ENCODE results near the gene MORN2.
"Not testable (repeated sequence)": the region's sequence is repeated elsewhere in the genome, so short reads cannot be mapped to it uniquely, and the experiment has no call there.

MORN2 gene

DNA sequence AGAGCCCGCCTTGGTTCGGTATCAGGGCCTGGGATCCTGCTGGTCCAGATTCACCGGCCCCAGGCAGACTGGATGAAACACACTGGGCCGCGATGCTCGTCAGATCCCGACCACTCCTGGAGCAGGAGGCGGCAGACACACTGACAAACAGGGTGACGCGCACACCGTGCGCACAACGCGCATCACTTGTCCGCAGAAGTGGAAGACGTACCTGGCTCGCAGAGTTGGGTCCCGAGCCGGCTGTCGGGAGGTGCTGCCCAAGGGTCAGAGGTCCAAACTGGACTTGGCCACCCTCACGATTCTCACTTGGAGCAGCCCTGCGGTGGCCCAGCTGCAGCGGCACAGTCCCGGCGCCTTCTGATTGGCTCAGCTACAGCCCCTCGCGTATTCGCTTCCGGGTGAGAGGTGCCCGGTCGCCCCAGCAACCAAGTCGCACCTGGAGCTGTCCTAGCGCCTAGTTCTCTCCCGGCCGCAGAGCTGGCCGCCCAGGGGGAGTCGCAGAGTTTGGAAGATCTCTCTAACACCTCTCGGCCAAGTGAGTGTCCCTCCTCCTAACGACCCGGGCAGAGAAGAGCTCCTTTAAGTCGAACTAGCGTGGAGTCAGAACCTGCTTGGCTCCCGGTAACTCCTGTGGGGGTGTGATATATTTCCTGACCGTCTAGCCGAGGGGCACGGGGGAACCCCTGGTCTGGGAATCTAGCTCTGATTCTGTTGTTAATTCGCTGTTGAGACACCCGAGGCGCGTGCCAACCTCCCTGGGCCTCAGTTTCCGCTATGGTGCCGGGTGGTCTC, at the start of gene MORN2, which contains the start of gene DHX57:
Gene MORN2, plus strand, starts transcription at position 401 of the 792 bp plus-strand sequence.
Gene DHX57, minus strand, starts transcription at position 359 of the 792 bp plus-strand sequence. CDS start 7,529 bp downstream, outside the sequence.
- in situ Hi-C loops (cut with HindIII; ENCODE audit: low pct_ligation_motif_present, low pct_unique_long_range_greater_than_20kb, low sequenced_read_pairs): no loop called here
- peak; percentile 85 for DNase-seq

- DNase-seq; in situ Hi-C loops (cut with HindIII; ENCODE audit: low pct_ligation_motif_present, low pct_unique_long_range_greater_than_20kb, low sequenced_read_pairs): not testable (repeated sequence)
Measured at GRCh38 chr2:38827539-38828145, 48.1 kb upstream of the MORN2 start.

- in situ Hi-C loops (cut with HindIII; ENCODE audit: low pct_ligation_motif_present, low pct_unique_long_range_greater_than_20kb, low sequenced_read_pairs): no loop called here
- no peak for DNase-seq
Measured at GRCh38 chr2:38828460-38828859, 47.3 kb upstream of the MORN2 start.

DNA sequence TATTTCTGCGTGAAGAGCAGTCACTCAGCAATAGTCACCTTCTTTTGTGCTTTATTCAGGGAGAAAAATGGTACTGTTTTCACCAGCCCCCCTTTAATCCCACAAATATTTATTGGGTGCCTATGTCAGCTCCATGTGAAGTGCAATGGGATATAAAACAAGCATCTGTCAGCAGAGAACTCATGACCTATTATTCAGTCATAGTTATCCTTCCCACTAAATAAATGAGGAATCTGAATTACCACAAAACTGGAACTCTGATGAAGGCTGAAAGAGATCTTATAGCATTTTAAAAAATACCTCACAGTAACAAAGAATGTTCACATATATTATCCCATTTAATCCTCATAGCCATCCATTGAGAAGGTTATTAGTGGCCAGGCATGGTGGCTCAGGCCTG, 45.8 kb upstream of the MORN2 start:
- DNase-seq: no peak
- in situ Hi-C loops (cut with HindIII; ENCODE audit: low pct_ligation_motif_present, low pct_unique_long_range_greater_than_20kb, low sequenced_read_pairs): no loop called here

GRCh38 chr2:38830526-38831159, 45.1 kb upstream of the MORN2 start:
- in situ Hi-C loops (cut with HindIII; ENCODE audit: low pct_ligation_motif_present, low pct_unique_long_range_greater_than_20kb, low sequenced_read_pairs): no loop called here
- DNase-seq: no peak

GRCh38 chr2:38835015-38835601, 40.7 kb upstream of the MORN2 start:
- peak; percentile 54 for DNase-seq
- in situ Hi-C loops (cut with HindIII; ENCODE audit: low pct_ligation_motif_present, low pct_unique_long_range_greater_than_20kb, low sequenced_read_pairs): no loop called here

GRCh38 chr2:38835990-38836389, 39.8 kb upstream of the MORN2 start:
- DNase-seq: no peak
- in situ Hi-C loops (cut with HindIII; ENCODE audit: low pct_ligation_motif_present, low pct_unique_long_range_greater_than_20kb, low sequenced_read_pairs): no loop called here

GRCh38 chr2:38836791-38837190, 39.0 kb upstream of the MORN2 start:
- DNase-seq: no peak
- in situ Hi-C loops (cut with HindIII; ENCODE audit: low pct_ligation_motif_present, low pct_unique_long_range_greater_than_20kb, low sequenced_read_pairs): no loop called here

- in situ Hi-C loops (cut with HindIII; ENCODE audit: low pct_ligation_motif_present, low pct_unique_long_range_greater_than_20kb, low sequenced_read_pairs): no loop called here
- DNase-seq: no peak
Measured at GRCh38 chr2:38850045-38850444, 25.7 kb upstream of the MORN2 start.

DNA sequence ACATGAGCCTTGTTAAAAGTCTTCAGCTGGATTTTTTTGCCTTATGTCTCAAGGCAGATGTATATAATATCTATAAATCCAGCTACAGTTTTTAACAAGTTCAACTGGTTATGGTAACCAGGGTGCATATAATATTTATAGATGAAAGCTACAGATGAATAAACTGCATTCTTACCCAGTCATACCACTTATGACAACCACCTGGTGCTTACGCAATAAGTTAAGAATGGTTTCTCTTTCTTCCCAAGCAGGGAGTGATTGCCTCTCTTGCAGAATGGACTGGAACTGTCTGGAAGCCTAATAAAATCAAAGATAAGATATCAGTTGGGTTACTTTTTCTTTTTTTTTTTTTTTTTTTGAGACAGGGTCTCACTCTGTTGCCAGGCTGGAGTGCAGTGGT, 19.6 kb upstream of the MORN2 start:
- in situ Hi-C loops (cut with HindIII; ENCODE audit: low pct_ligation_motif_present, low pct_unique_long_range_greater_than_20kb, low sequenced_read_pairs): no loop called here
- no peak for DNase-seq

DNA sequence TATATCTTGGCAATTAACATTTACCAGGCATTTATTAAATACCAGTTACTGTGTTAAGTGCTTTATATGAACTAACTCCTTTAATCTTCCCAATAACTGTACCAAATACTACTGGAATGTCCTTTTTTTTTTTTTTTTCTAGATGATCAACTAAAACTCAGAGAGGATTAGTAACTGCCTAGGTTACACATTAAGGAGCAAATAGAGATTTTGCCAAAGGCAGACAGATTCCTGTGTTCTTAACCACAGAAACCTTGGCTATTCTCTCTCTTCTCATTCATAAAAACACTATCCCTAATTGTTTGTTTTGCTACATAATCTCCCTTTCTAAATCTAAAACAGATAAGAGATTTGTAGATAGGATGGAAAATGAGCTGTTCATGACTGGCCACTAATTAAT, 13.3 kb upstream of the MORN2 start:
- in situ Hi-C loops (cut with HindIII; ENCODE audit: low pct_ligation_motif_present, low pct_unique_long_range_greater_than_20kb, low sequenced_read_pairs): no loop called here
- DNase-seq: peak; percentile 66

GRCh38 chr2:38863061-38863695, 12.6 kb upstream of the MORN2 start:
- in situ Hi-C loops (cut with HindIII; ENCODE audit: low pct_ligation_motif_present, low pct_unique_long_range_greater_than_20kb, low sequenced_read_pairs): no loop called here
- peak; percentile 55 for DNase-seq

GRCh38 chr2:38866773-38867443, 8.9 kb upstream of the MORN2 start:
- in situ Hi-C loops (cut with HindIII; ENCODE audit: low pct_ligation_motif_present, low pct_unique_long_range_greater_than_20kb, low sequenced_read_pairs): no loop called here

DNA sequence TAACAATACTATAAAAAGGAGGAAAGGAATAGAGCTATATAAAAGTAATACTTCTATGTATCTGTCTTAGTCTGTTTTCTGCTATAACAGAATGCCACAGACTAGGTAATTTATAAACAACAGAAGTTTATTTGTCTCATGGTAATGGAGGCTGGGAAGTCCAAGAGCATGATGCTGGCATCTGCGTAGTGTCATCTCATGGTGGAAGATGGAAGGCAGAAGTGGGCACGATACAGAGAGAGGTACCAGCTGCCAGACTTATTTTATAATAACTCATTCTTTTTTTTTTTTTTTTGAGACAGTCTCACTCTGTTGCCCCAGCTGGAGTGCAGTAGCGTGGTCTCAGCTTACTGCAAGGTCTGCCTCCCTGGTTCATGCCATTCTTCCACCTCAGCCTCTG, 4.3 kb upstream of the MORN2 start:
- DNase-seq: no peak
- in situ Hi-C loops (cut with HindIII; ENCODE audit: low pct_ligation_motif_present, low pct_unique_long_range_greater_than_20kb, low sequenced_read_pairs): no loop called here

More at GRCh38 chr2:38866773-38867443, 8.9 kb upstream of the MORN2 start:
- DNase-seq: no peak

DNA sequence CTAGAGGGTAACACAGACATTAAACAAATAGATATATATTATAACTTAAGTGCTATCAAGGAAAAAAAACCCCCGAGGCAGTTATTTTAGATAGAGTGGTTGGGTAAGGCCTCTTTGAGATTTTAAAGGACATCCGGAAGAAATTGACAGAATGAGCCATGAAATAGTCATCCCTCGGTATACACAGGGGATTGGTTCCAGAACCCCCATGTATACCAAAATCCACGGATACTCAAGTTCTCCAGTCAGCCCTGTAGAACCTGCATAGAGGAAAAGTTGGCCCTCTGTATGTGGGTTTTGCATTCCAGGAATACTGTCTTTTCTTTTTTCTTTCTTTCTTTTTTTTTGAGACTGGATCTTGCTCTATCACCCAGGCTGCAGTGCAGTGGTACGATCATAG, 2.0 kb upstream of the MORN2 start:
- no peak for DNase-seq
- in situ Hi-C loops (cut with HindIII; ENCODE audit: low pct_ligation_motif_present, low pct_unique_long_range_greater_than_20kb, low sequenced_read_pairs): no loop called here

DNA sequence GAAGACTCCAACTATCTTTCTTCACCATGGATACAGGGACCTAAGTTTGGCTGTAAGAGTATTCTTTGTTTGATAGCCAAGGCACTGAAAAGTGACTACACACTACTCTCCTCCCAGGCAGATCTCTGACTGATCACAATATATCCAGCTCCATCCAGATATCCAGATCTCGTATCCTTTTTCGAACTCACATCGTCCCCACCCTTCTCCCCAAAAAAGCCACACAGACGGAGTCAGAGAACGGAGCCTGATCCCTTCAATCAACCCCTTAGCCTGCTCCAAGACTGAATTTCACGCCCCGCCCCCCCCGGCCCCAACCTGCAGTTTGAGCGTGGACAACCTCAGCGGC, 575 bp upstream of the MORN2 start:
- in situ Hi-C loops (cut with HindIII; ENCODE audit: low pct_ligation_motif_present, low pct_unique_long_range_greater_than_20kb, low sequenced_read_pairs): no loop called here
- DNase-seq: peak; percentile 10

GRCh38 chr2:38876407-38876806, 631 bp downstream of the MORN2 start:
- peak; percentile 11 for DNase-seq
- in situ Hi-C loops (cut with HindIII; ENCODE audit: low pct_ligation_motif_present, low pct_unique_long_range_greater_than_20kb, low sequenced_read_pairs): no loop called here

DNA sequence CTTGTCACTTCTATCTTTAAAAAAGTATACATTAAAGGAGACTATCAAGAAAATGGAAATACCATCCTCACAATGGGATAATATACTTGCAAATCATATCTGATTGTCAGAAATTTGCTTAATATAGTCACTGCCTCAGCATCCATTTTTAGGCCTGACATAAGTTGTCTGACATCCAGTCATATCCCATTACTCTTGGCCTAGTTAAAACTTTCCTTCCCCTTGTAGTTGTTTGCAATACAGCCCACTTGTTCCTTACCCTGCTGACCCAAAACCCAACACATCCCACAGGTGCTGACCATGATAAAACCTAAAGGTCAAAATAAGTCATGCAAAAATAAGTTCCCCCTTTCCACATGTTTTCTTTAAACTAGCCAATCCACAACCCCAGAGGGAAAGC, 10.3 kb downstream of the MORN2 start:
- in situ Hi-C loops (cut with HindIII; ENCODE audit: low pct_ligation_motif_present, low pct_unique_long_range_greater_than_20kb, low sequenced_read_pairs): no loop called here
- DNase-seq: no peak

Data from ACHN (cell line).